Muscle of leg (tissue), 16 donors: ENCODE data around the gene DNER. TPM values are rescaled to one million over a fixed set of nuclear protein-coding genes. Genes with fewer than 3 reads are reported as not detected.
"Not testable (repeated sequence)": the region's sequence is repeated elsewhere in the genome, so short reads cannot be mapped to it uniquely, and the experiment has no call there.

Source experiments
- DNase-seq: peaks from one replicate; pipeline ENCODE4 v3.0.0; 2013
- H3K27ac ChIP-seq: one replicate; pipeline ENCODE4 v1.5.1; 2013; ENCODE audit warnings: mild to moderate bottlenecking, low read length, control low read depth
- H3K27me3 ChIP-seq: one replicate; pipeline ENCODE4 v1.6.1; 2013; ENCODE audit warnings: low read length; ENCODE audit not compliant: control insufficient read depth, insufficient read depth
- H3K36me3 ChIP-seq: one replicate; pipeline ENCODE4 v1.6.1; 2013; ENCODE audit warnings: low read length; ENCODE audit not compliant: control insufficient read depth, insufficient read depth
- H3K4me1 ChIP-seq: one replicate; pipeline ENCODE4 v1.6.1; 2013; ENCODE audit warnings: low read length; ENCODE audit not compliant: control insufficient read depth, insufficient read depth
- H3K4me3 ChIP-seq: one replicate; pipeline ENCODE4 v1.5.1; 2013; ENCODE audit warnings: low read length, control low read depth
- H3K9me3 ChIP-seq: replicated peaks from 2 replicates; pipeline ENCODE4 v1.6.1; 2013; ENCODE audit warnings: low read depth, low read length; ENCODE audit not compliant: control insufficient read depth
- WGBS: methylation state at CpG from one replicate; pipeline ENCODE4 v1.1.5; 2013; ENCODE audit warnings: missing lambda C conversion rate; ENCODE audit not compliant: insufficient coverage; 5-methylcytosine and 5-hydroxymethylcytosine counted together
- long read RNA-seq, 11 donors: transcript quantifications; one replicate each; lab custom pipeline, GENCODE V29; 2026
- polyA plus RNA-seq, 8 donors: library from polyadenylated mRNA; unstranded; fragments of 120-200 nt; gene quantifications; one replicate each; pipeline versions ENCODE4 v1.2.1 to v1.2.3, GENCODE V29; 2013; ENCODE audit warnings: inconsistent platforms in 1 of 8, low replicate concordance in 1 of 8; ENCODE audit not compliant: insufficient read length in 8 of 8, insufficient read depth in 1 of 8
- total RNA-seq: library from RNA; stranded (reverse); fragments of 120-200 nt; gene quantifications from one replicate; pipeline ENCODE4 v1.2.4, GENCODE V29; 2013

DNER gene, protein sequence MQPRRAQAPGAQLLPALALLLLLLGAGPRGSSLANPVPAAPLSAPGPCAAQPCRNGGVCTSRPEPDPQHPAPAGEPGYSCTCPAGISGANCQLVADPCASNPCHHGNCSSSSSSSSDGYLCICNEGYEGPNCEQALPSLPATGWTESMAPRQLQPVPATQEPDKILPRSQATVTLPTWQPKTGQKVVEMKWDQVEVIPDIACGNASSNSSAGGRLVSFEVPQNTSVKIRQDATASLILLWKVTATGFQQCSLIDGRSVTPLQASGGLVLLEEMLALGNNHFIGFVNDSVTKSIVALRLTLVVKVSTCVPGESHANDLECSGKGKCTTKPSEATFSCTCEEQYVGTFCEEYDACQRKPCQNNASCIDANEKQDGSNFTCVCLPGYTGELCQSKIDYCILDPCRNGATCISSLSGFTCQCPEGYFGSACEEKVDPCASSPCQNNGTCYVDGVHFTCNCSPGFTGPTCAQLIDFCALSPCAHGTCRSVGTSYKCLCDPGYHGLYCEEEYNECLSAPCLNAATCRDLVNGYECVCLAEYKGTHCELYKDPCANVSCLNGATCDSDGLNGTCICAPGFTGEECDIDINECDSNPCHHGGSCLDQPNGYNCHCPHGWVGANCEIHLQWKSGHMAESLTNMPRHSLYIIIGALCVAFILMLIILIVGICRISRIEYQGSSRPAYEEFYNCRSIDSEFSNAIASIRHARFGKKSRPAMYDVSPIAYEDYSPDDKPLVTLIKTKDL
- total RNA-seq, result 1.9 TPM
- 1 to 10 TPM in 6 of 8 donors, under 1 TPM in 2; 0.57 to 3.2 (median 1.7) TPM for polyA plus RNA-seq
- long read RNA-seq, donor 1, result 0 reads
- long read RNA-seq, donor 2, result 0 reads
- long read RNA-seq, donor 3, result 0 reads
- long read RNA-seq, donor 4, partial matches to known transcripts, result 0 of 1 reads
- long read RNA-seq, donor 4, other reads (novel, unspliced or antisense), result 0 of 1 reads
- long read RNA-seq, donor 5, result 0 reads
- long read RNA-seq, donor 6, result 0 reads
- long read RNA-seq, donor 7, partial matches to known transcripts, result 0 of 2 reads
- long read RNA-seq, donor 7, other reads (novel, unspliced or antisense), result 0 of 2 reads
- long read RNA-seq, donor 8, result 0 reads
- long read RNA-seq, donor 9, result 0 reads
- long read RNA-seq, donor 10, result 0 reads
- long read RNA-seq, donor 11, result 0 reads

DNA sequence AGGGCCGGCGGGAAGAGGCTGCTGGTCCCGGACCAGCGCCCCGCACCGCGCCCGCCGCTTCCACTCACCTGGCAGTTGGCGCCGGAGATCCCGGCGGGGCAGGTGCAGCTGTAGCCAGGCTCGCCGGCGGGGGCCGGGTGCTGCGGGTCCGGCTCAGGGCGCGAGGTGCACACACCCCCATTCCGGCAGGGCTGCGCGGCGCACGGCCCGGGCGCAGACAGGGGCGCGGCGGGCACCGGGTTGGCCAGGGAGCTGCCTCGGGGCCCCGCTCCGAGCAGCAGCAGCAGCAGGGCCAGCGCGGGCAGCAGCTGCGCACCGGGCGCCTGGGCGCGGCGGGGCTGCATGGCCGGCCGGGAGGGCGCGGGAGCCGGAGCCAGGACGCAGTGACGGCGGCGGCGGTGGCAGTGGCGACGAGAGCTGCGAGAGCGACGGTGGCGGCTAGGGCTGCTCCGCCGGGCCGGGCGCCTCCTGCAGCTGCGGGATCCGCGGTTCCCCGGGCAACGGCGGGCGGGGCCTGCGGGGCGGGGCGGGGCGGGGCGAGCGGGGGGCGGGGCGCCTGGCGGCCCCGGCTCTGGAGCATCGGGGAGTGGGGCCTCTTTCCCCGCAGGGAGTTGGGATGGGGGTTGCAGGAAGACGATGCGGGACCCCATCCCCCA lies at the start of gene DNER:
Gene DNER, minus strand, starts transcription at position 476 of the 656 bp plus-strand sequence. Its CDS starts 132 bp downstream, at position 344.
- Histone ChIP-seq H3K27ac (no peak within 1 kb of the TSS), H3K36me3 (no peaks in the 10 kb centered on the region), H3K9me3 (no peaks in the 10 kb centered on the region), H3K4me3 (no peak within 1 kb of the TSS), H3K27me3 (peaks cover 35% of the 10 kb centered on the region), H3K4me1 (peaks cover 13% of the 10 kb centered on the region)
- WGBS, result under 1% methylated on average over 66 of the region's 84 CpGs
- DNase-seq, result no peak

DNA sequence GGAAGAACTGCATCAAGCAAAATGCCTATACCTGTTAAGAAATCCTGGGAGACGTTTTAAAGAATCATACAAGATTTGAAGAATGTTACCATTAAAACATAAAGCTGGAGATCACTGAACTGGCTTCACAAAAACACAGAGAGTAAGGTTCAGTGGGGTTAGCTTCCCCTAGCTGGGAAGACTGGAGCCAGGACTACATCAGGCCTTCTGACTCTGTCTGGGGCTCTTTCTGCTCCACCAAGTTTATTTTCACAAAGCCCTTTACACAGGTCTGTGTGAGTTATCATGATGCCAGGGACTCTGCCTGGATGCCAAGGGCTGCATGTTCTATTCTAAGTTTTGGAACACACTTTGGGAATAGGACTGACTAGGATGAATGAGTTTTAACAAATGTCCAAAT lies 47.3 kb upstream of the DNER start:
- WGBS, result no CpG with 5 or more reads among the region's 1 CpG
- Histone ChIP-seq H3K9me3 (no peaks in the 10 kb centered on the region), H3K4me3 (no peak overlapping the region), H3K27me3 (no peaks in the 10 kb centered on the region), H3K4me1 (no peaks in the 10 kb centered on the region), H3K36me3 (peaks cover 15% of the 10 kb centered on the region), H3K27ac (no peak overlapping the region)
- no peak for DNase-seq

DNA sequence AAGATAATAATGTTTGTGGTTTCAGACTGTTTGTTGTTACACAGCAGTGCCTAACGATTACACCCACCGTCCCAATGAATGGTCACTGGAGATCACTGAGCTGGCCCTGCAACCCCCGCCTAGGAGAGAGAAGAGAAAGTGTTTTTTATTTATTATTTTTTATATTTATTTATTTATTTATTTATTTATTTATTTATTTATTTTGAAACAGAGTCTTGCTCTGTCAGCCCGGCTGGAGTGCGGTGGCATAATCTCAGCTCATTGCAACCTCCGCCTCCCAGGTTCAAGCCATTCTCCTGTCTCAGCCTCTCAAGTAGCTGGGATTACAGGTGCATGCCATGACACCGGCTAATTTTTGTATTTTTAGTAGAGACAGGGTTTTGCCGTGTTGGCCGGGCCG lies 43.1 kb upstream of the DNER start:
- H3K36me3 ChIP-seq, H3K4me1 ChIP-seq, H3K4me3 ChIP-seq, H3K27me3 ChIP-seq, H3K9me3 ChIP-seq, H3K27ac ChIP-seq, DNase-seq: not testable (repeated sequence)
- WGBS, result 100% methylated on average over 4 of the region's 10 CpGs

DNA sequence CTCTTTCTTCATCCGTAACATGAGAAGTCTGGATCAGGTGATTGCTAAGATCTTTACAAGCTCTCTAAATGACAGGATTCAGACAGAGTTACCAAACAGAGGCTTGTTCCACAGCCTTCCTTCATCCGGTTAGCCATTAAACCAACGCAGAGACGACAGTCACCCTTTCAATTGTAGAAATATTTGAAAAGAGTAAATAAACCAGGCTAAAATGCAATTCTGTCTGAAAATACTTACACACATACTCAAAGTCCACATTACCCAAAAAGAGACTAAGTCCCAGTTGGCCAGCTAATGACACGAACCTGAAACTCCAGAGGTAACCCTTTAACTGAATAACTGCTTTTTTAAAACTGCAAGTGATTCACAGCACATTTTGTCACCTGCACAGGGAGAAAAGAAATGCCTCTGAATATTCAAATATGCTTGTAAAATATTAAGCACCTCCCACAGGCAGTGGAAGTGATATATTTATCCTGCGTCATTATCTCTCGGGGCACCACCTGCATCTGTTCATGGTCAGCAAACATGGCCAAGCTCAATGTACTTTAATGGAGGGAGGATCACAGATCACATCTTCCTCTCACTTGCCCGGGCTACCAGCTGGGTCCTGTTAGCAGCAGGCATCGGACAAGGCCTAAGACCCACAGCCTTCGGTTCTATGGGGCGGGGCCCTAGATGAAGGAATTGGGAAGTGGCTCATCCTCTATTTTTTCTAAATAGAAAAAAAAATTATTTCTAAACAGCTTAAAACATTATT lies 38.8 kb upstream of the DNER start:
- Histone ChIP-seq H3K4me1 (no peaks in the 10 kb centered on the region), H3K36me3 (no peaks in the 10 kb centered on the region), H3K4me3 (no peak overlapping the region), H3K27me3 (no peaks in the 10 kb centered on the region), H3K9me3 (no peaks in the 10 kb centered on the region), H3K27ac (no peak overlapping the region)
- DNase-seq, result no peak
- WGBS, result no CpG with 5 or more reads among the region's 11 CpGs

DNA sequence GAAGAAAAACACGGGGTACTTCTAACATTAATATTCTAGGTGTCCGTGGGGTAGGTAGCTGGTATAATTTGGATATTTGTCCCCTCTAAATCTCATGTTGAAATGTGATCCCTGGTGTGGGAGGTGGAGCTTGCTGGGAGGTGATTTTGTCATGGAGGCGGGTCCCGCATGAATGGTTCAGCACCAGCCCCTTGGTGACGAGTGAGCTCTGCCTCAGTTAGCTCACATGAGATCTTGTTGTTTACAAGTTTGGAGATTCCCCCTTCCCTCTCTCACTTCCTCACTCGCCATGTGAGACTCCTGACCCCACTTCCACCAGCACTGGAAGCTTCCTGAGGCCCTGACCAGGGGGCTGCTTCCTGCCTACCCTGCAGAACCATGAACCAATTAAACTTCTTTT lies 35.4 kb upstream of the DNER start:
- Histone ChIP-seq H3K9me3 (no peaks in the 10 kb centered on the region), H3K27ac (no peak overlapping the region), H3K27me3 (no peaks in the 10 kb centered on the region), H3K4me1 (no peaks in the 10 kb centered on the region), H3K36me3 (no peaks in the 10 kb centered on the region), H3K4me3 (no peak overlapping the region)
- WGBS, result 71% methylated on average over 1 of the region's 6 CpGs
- no peak for DNase-seq

DNA sequence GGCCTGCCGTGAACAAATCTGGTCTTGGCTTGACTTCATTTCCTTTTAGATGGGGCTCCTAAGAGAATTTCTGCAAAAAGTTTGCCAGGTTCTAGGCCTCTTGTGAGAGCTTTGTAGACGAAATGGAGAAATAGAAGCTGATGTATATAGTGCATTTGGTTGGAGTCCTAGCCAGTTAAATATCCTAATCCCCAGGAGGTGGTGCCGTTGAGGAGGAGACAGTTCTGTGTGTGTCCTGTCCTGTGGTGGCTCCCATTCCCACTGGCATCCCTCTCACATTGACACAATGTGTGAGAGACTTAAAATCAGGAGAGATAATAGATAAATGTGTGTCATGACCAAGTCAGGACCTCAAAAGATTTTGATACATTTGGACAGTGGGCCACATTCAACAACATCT lies 34.6 kb upstream of the DNER start:
- H3K27me3 ChIP-seq, result no peaks in the 10 kb centered on the region
- H3K9me3 ChIP-seq, result no peaks in the 10 kb centered on the region
- no peak overlapping the region for H3K27ac ChIP-seq
- WGBS, result 83% methylated on average over 1 of the region's 3 CpGs
- no peaks in the 10 kb centered on the region for H3K4me1 ChIP-seq
- H3K4me3 ChIP-seq, result no peak overlapping the region
- no peak for DNase-seq
- H3K36me3 ChIP-seq, result no peaks in the 10 kb centered on the region

DNA sequence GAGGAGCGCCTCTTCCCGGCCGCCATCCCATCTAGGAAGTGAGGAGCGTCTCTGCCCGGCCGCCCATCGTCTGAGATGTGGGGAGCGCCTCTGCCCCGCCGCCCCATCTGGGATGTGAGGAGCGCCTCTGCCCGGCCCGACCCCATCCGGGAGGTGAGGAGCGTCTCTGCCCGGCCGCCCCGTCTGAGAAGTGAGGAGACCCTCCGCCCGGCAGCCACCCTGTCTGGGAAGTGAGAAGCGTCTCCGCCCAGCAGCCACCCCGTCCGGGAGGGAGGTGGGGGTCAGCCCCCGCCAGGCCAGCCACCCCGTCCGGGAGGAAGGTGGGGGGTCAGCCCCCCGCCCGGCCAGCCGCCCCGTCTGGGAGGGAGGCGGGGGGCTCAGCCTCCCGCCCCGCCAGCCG lies 28.3 kb upstream of the DNER start:
- 77% methylated on average over 5 of the region's 35 CpGs for WGBS
- H3K27ac ChIP-seq, H3K4me3 ChIP-seq, H3K27me3 ChIP-seq, H3K36me3 ChIP-seq, H3K4me1 ChIP-seq, H3K9me3 ChIP-seq, DNase-seq: not testable (repeated sequence)

DNA sequence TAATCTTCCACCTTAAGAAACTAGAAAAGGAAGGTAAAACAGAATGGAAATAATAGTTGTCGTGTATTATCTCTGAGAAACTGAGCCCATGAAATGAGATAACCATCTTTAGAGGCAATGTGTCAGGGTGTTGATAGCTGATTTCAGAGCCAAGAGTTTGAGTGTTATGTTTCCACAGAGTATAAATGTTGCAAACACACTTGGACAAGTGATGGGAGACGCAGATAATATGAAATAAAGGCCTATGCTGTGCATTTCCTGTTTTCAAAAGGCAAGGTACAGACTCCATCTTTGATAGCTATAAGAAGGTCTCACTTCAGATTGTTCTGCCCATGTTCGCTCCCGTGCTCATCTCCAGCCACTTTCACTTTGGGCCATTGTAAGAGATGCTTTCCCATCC lies 25.9 kb upstream of the DNER start:
- Histone ChIP-seq H3K4me3 (no peak overlapping the region), H3K27me3 (no peaks in the 10 kb centered on the region), H3K27ac (no peak overlapping the region), H3K4me1 (no peaks in the 10 kb centered on the region), H3K36me3 (no peaks in the 10 kb centered on the region), H3K9me3 (peaks cover 21% of the 10 kb centered on the region)
- DNase-seq, result no peak
- 81% methylated on average over 4 of the region's 4 CpGs for WGBS

DNA sequence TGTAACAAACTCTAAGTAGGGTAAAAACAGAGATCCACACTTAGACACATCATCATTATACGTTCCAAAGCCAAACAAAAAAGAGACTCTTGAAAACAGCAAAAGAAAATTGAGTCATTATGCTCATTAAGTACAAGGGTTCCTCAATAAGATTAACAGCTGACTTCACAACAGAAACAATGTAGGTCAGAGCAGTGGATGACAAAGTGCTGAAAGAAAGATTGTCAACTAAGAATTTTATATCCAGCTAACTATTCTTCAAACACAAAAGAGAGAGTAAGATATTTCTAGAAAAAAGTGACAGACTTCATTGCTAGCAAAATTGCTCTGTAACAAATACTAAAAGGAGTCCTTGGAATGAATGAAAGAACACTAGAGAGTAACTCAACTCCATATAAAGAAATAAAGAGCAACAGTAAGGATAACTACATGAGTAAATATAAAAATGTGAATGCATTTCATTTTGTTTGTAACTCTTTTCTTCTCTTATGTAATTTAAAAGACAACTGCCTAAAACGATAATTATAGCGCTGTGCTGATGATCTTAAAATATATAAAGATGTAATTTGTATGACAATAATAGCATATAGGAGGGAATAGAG lies 23.8 kb upstream of the DNER start:
- no peaks in the 10 kb centered on the region for H3K36me3 ChIP-seq
- no peak overlapping the region for H3K27ac ChIP-seq
- no CpG with 5 or more reads among the region's 3 CpGs for WGBS
- H3K9me3 ChIP-seq, result peaks cover 21% of the 10 kb centered on the region
- H3K27me3 ChIP-seq, result no peaks in the 10 kb centered on the region
- no peak for DNase-seq
- H3K4me3 ChIP-seq, result no peak overlapping the region
- no peaks in the 10 kb centered on the region for H3K4me1 ChIP-seq
